ENCODE results near the gene SHROOM3.

DNA sequence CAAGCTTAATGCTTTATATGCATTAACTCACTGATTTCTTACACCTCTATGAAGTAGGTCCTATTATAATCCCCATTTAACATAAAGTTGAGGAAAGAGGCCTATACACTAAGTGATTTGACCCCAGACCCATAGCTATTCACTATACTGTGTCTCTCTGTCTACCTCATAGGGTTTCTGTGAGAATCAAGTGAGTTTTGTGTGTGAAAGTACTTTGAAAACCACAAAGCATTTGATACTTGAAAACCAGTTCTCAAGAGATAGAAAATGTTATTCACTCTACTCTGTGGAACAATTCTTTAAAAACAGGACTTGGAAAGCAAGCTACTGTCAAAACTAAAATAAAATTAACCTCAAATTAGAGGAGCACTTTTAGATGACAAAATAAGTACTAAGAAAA is 35.0 kb downstream of the SHROOM3 start:
- TF ChIP-seq GATA2 (IDR thresholded peaks at IDR 0.05; ENCODE audit: low read depth, low read length) (no peak), GATA3 (IDR thresholded peaks at IDR 0.05; ENCODE audit: low read depth, low read length) (no peak)

Data from SH-SY5Y (cell line).